Dermis blood vessel endothelial cell (primary cell): ENCODE measurements around the gene PTPRF. TPM values are rescaled to one million over a fixed set of nuclear protein-coding genes. Genes with fewer than 3 reads are reported as not detected.
A peak's percentile ranks its signal among the peaks of the same experiment; 100 is the strongest.
"Not testable (repeated sequence)": the region's sequence is repeated elsewhere in the genome, so short reads cannot be mapped to it uniquely, and the experiment has no call there.

ENCODE experiments used
- DNase-seq: peaks from one replicate; pipeline ENCODE4 v3.0.0; 2010
- total RNA-seq: library from RNA; depleted of rRNA; stranded (reverse); fragments of >200 nt; gene quantifications from 2 replicates; pipeline ENCODE4 v1.2.3, GENCODE V29; 2014

The PTPRF gene
- total RNA-seq: 108 and 353 TPM in 2 replicates

DNA sequence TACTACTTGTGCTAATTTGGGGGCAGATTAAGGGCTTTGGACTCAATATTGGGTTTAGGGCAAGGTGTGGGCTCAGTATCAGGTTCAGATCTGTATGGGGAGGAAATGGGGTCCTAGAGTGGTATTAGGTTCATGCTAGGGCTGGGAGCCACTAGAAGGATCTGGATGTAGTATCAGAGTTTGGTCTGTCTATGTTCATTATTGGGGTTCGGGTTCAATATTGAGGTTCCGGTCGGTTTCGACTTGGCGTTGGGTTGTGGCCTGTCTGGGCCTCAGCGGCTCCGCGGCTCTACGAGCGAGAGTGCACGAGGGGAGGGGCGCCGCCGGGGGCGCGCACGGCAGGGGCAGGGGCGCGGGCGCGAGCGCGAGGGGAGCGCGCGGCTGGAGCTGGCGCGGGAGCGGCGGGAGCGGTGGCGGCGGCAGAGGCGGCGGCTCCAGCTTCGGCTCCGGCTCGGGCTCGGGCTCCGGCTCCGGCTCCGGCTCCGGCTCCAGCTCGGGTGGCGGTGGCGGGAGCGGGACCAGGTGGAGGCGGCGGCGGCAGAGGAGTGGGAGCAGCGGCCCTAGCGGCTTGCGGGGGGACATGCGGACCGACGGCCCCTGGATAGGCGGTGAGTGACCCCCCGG is at the start of gene PTPRF:
TSS of gene PTPRF (plus strand) at position 401 of the 624 bp plus-strand sequence. CDS start 14,193 bp downstream, outside the sequence.
- DNase-seq: peak; percentile 78

DNA sequence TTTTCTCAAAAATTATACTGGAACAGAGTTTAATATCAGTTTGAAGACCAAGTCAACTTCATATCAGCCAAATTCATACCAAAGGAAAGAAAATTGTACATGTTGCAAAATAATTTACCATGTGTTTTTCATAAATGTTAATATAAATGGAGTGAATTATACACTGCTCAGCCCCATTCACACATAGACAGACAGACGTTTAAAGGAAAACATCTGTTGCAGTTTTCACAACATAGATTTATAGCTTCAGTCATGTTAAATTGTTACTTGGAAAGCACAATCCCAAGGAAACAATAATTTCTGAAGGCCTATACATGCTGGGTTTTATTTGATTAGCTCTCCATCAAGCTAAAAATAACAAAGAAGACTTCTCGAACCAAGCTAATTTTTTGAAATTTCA is 49.2 kb upstream of the PTPRF start:
- DNase-seq: no peak

GRCh38 chr1:43482215-43482614 is 48.5 kb upstream of the PTPRF start:
- DNase-seq: no peak

- DNase-seq: no peak
These were observed 46.3 kb upstream of the PTPRF start for GRCh38 chr1:43484367-43484766.

GRCh38 chr1:43488165-43488564 is 42.5 kb upstream of the PTPRF start:
- no peak for DNase-seq

DNA sequence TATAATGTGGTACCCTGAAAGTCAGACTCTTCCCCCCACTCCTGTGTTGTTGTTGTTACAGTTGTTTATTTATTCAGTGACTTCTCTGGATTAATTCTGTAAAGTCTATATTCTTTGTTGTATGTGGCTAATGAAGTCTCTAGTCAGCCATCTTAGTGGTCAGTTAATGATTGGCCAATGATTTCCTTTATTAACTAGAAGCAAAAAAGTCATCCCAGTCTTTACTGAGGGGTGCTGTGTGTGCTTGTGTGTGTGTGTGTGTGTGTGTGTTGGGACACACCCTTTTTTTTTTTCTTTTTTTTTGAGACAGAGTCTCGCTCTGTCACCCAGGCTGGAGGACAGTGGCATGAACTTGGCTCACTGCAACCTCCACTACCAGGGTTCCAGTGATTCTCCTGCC is 39.6 kb upstream of the PTPRF start:
- no peak for DNase-seq

DNA sequence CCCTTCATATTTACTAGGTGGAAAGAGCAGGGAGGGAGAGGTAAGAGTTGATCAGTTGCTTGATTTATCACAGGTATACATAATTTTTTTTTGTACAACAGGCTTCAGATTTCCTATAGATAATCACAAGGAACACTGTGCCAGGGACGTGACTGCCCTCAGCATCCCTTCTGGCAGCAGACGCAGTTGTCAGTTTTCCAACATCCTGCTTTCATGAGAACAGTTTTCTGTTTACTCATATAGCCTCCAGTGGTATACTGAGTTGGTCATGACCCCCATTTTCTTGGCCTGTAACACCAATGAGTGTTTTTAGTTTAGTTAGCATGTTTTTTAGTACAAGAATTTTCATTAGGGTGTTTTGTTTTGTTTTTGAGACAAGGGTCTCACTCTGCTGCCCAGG is 37.9 kb upstream of the PTPRF start:
- DNase-seq: peak; percentile 72

- DNase-seq: no peak
These were observed 36.8 kb upstream of the PTPRF start for GRCh38 chr1:43493661-43494450.

DNA sequence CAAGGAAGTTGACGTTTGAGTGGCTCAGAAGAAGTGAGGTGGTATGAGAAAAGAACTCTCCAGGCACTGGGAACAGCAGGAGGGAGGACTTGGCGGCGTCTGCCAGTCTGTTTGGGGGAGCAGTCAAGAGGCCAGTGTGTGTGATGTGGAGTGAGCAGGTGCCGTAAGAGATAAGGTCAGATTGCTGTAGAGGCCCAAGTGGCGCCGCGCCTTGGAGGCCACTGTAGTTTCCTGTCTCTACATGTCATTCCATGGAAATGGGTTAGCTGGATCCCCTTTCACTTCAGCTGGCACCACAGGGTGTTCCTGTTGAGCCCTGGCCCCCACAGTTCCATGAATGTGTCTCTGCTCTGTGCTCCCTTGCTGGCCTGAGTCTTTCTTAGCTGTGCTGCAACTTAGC is 35.5 kb upstream of the PTPRF start:
- no peak for DNase-seq

DNA sequence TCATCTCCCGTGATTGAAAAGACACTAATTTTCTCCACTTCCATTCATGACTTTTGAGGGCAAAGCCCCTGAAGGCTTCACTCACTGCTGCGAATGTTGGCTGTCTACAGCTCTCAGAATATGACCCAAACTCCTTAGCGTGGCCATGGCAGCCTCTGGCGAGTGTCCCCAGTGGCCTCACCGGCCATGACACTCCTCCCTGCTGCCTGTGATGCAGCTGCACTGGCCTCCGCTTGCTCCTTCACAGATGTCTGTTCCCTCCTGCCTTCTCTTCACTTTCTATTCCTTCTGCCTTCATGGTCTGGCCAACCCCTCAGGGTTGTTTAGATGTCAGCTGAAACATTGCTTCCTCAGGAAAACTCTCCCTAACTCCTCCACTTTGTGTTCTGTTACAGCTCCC is 30.8 kb upstream of the PTPRF start:
- no peak for DNase-seq

GRCh38 chr1:43501806-43502205 is 28.9 kb upstream of the PTPRF start:
- DNase-seq: not testable (repeated sequence)

- DNase-seq: no peak
These were observed 27.1 kb upstream of the PTPRF start for GRCh38 chr1:43503534-43503933.

GRCh38 chr1:43505077-43505780 is 25.5 kb upstream of the PTPRF start:
- no peak for DNase-seq

GRCh38 chr1:43506233-43506632 is 24.4 kb upstream of the PTPRF start:
- DNase-seq: no peak

GRCh38 chr1:43507296-43508295 is 23.1 kb upstream of the PTPRF start:
- no peak for DNase-seq

GRCh38 chr1:43509007-43509739 is 21.5 kb upstream of the PTPRF start:
- DNase-seq: no peak

- DNase-seq: no peak
These were observed 20.8 kb upstream of the PTPRF start for GRCh38 chr1:43509740-43510375.

- DNase-seq: no peak
These were observed 20.1 kb upstream of the PTPRF start for GRCh38 chr1:43510621-43511020.

DNA sequence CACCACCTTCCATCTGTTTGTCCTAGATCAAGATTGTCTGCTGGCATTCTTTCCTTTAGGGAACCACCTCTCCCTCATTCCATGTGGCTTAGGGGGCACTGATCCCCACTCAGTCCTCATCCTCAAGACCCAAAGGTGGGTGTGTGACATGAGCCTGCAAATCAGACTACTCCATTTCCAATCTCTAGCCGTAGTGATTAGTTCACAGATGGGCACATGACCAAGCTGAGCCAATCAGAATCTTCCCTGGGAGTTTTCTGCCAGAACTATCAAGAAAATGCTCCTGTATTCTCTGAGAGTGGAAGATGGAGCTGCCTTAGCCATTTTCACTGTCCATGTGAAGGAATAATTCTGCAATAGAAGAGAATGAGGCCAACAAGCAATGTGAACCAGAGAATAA is 19.3 kb upstream of the PTPRF start:
- DNase-seq: no peak

DNA sequence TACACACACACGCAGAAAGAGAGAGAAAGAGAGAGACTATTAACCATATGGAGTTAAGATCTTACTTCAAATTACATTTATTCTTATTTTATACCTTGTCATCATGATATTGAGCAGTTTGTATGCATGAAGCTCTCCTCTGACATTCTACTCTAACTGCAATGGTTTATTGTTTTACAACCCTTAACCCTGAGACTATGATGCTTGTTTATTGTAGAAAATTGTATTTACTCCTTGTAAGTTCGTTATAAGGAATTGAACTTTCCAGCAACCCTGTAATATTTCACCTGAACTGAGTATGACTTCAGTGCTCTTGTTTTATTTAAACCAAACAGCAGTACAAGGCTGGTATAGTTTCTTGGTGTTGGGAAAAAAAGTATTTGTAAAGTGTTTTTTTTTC is 18.6 kb upstream of the PTPRF start:
- no peak for DNase-seq

GRCh38 chr1:43512681-43513080 is 18.0 kb upstream of the PTPRF start:
- DNase-seq: no peak
